HG03159 (cell line): ENCODE results near the gene TSC22D1.
"Not testable (repeated sequence)": the region's sequence is repeated elsewhere in the genome, so short reads cannot be mapped to it uniquely, and the experiment has no call there.

Experiments used
- ATAC-seq: cut with Tn5 transposase; IDR thresholded peaks from one replicate; pipeline ENCODE4 v1.9.1; 2021; ENCODE audit warnings: mild to moderate bottlenecking, moderate library complexity; ENCODE audit not compliant: unreplicated experiment

TSC22D1 gene

DNA sequence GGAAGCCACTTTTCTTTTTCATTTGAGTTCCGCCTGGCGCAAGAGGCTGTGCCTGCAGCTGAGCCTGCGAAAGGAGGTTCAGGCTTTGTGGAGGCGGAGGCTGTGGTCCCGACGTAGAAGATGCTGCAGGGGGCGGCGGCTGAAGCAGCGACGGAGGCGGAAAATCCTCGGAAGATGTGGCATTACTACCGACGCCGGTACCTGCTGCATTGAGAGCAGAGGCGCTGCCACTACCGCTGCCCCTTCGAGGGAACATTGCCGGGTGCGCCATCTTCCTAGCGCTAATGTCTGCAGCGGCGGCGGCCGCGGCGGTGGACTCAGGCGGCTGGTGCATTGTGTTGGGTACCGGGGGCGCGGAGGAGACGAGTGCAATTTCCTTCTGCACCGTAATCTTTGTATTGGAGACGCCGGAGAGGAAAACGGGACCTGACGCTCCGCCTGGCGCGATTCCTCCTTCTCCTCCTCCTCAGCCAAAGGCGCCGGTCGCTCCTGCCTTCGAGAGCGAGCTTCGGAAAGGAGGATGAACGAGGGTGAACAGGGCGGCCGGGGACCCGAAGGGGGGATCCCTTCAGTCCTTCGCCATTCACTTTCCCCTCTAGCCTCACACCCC is at the start of gene TSC22D1:
TSC22D1 (minus strand) TSS at position 590 of the 610 bp plus-strand sequence; CDS start at position 334, 256 bp downstream.
- no peak for ATAC-seq

DNA sequence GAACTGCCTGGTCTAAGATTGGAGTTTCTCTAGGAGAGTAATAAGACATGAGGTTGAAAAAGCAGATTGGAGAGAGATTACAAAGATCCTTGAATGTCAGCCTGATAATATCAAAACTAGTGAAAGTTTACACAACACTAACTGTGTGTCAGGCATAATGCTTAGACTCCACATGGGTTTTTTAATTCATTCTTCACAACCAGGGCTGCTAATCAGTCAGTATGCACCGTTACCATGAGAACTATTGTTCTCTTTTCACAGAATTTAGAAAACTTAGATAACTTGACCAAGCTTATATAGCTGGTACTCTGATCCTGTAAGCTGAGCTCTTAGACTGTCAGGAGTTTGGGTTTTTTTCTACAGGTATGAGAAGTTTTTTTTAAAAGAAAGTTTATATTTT is 46.6 kb upstream of the TSC22D1 start:
- no peak for ATAC-seq

DNA sequence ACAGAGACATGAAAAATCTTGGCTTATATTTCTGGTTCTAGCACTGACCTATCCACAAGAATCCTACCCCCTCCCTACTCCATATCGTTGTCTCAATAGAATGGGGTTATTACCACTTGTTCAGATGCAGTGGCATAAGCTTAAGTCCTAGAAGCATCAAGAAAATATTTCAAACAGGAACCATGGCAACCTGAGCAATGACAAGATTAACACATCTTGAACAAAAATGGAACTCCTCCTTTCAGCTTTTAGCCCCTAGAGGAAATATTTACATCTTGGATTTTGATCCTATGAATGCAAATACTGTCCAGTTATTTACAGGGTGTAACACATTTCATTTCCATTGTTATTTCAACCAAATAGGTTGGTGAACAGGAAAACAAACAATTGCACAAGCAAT is 46.1 kb upstream of the TSC22D1 start:
- ATAC-seq: no peak

DNA sequence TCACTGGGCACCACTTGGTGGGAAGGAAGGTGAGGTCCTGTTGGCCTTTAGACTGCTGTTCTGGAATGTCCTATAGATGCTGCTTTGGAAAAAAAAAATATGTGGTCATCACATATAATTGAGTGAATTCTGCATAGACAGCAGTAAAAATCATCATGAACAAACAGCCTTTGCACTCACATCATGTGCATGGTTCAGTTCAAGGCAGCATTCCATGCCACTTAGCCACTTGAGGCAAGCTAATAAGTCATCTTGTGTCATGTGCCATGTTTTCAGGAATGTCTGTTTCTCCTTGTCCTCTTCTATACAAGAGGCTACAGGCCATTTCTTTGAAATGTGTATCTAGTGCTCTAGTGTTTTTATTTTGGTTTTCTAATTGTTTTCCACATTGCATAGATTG is 43.9 kb upstream of the TSC22D1 start:
- ATAC-seq: no peak

DNA sequence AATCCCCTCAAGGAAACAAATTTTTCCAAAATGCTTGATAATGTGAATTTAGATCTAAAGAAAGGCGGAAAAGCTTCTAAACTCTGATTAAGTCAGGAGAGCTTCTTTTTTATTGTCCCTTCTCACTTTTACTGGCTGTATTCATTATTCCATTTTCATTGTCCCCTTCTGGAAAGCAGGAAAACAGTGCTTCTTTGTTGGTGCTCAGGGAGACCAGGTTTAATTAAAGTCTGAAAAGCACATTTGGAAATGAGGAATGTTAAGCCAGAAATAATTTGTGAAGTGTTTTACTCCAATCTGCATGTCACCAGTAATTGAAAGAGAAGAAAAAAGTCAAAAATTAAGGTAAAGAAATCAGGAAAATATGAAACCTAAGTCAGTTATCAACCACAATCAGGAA is 43.5 kb upstream of the TSC22D1 start:
- no peak for ATAC-seq

DNA sequence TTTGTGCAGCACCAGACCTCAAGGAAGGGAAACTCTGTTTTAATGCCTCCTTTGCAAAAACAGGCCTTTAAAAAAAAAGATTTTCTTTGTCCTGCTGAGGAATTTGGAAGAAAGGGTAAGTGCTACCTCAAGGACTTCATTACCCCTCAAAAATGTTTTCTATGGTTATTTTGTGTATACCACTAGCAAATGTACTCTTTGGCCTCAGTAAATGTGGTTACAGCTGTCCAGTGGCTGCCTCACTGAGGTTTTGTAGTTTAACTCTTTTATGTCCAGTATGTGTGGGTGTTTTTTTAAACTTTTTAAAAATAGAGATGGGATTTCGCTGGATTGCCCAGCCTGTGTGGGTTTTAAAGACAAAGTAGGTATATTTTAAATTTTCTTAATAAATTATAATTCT is 42.2 kb upstream of the TSC22D1 start:
- ATAC-seq: no peak

DNA sequence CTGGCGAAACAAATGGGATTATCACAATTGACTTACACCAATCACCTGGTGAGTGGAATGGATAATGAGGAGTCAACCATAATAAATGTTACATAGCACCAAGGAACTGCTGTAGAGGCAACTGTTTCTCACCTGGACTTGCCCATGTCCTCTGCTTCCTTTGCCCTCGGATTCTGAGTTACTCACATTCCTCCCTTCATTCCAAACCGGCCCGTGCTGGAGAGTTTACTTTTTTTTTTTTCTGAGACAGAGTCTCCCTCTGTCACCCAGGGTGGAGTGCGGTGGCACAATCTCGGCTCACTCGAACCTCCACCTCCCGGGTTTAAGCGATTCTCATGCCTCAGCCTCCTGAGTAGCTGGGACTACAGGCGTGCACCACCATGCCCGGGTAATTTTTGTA is 41.5 kb upstream of the TSC22D1 start:
- no peak for ATAC-seq

DNA sequence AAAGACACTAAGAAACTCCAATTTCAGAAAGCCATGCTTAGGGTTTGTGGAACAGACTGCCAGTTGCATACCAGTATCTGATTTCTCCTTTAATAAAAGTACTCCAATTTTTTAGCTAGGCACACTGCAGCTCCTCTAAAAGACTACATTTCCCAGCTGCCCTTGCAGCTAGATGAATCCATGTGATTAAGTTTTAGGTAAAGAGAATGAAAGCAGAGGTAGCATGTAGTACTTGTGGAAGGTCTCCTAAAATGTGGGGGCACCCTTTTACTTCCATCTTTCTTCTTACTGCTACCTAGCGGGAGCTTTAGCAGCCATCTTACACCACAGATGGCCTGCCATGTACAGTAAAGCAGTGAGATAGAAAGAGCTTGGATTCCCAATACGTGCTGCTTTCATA is 33.0 kb upstream of the TSC22D1 start:
- no peak for ATAC-seq

DNA sequence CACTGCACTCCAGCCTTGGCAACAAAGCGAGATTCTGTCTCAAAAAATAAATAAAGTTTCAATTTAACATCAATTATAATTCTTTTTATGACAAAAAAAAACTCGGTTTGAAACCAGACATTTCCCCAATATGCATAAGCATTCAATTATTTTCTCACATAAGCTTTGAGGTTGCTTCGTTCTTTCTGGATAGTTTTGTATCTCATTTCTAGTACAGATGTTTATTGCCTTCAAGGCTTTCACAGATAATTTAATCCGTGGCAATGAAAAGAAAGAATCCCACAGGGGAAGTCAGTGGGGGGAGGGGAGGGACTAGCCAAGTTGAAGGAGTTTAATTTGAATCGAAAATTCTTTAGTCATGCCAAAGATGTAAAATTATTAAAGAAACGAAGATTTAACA is 29.6 kb upstream of the TSC22D1 start:
- ATAC-seq: no peak

DNA sequence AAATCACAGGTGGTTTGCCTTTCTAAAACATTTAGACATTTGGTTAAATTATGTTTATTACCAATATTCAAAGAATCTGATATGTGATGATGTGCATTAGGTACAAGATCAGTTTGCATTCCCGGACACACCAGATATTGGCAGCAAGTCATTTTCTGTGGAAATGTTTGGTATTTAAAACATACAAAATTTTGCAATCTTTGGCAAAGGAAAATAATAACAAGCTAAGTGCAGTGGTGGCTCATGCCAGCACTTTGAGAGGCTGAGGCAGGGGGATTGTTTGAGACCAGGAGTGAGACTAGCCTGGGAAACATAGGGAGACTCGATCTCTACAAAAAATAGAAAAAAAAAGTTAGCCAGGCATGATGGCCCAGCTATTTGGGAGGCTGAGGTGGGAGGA is 29.1 kb upstream of the TSC22D1 start:
- no peak for ATAC-seq

DNA sequence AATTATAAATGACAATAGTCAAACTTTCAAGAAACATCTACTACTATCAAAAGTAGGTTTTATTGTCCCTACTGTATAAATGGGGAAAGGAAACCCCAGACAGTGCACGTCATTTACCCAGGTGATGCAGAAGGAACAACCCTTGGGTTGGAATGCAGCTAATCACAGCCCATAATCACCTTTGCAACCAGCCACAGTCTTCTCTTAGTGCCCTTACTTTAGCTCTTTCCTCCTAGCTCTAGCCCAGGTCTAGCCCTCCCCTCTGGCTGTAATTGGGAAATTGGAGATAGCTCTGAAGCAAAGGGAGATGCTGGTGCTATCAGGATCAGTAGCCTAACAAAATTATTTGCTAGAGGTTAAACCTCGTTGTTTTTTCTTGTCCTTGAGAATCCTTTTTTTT is 25.5 kb upstream of the TSC22D1 start:
- ATAC-seq: no peak

DNA sequence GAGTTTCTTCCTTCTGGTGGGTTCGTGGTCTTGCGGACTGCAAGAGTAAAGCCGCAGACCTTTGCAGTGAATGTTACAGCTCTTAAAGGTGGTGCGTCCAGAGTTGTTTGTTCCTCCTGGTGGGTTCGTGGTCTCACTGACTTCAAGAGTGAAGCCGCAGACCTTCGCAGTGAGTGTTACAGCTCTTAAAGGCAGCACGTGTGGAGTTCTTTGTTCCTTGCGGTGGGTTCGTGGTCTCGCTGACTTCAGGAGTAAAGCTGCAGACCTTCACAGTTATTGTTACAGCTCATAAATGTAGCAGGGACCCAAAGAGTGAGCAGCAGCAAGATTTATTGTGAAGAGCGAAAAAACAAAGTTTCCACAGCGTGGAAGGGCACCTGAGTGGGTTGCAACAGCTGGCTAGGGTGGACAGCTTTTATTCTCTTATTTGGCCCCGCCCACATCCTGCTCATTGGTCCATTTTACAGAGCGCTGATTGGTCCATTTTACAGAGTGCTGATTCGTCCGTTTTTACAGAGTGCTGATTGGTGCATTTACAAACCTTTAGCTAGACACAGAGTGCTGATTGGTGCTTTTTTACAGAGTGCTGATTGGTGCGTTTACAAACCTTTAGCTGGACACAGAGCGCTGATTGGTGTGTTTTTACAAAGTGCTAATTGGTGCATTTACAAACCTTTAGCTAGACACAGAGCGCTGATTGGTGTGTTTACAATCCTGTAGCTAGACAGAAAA is 17.9 kb upstream of the TSC22D1 start:
- ATAC-seq: not testable (repeated sequence)

DNA sequence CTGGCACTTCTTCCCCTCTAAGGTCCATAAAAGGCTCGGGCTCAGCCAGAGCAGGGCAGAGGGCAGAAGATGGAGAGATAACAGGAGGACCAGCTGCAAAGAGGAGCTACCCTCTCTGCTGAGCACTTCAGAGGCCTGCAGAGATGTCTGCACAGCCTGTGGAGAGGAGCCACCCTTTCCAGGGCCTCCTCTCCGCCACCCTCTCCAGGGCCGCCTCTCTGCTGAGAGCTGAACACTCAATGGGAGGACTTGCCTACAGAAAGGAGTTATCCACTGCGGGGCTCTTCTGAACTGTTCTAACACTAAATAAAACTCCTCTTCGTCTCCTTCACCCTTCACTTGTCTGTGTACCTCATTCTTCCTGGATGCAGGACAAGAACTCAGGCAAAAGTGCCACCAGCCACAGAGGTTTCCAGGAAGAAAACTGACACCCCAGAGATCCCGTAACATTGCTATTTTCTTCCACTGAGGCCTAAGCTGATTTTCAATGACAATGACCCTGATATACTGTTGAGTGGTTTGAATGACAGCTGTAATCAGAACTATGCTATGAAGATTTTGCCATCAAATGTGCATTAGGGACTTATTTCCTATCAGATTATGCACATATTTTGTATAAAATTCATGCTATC is 16.2 kb upstream of the TSC22D1 start:
- no peak for ATAC-seq

DNA sequence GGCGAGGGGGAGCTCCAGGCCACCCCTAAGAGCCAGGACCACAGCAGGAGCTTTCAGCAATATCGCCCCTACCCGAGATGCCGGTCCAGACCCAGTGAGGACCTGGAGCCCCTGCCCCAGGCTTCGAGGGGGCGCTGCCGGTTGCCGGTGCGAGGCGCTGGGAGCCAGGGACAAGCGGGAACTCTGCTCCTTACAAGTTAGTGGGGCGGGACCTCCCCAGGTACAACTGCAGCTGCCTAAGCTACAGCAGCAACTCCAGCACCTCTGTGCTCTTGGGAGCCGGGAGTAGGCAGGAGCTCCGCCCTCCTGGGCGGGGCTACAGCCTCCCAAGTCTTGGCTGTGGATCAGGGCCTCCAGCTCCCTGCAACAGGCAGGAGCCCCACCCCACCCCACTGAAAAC is 15.2 kb upstream of the TSC22D1 start:
- no peak for ATAC-seq

DNA sequence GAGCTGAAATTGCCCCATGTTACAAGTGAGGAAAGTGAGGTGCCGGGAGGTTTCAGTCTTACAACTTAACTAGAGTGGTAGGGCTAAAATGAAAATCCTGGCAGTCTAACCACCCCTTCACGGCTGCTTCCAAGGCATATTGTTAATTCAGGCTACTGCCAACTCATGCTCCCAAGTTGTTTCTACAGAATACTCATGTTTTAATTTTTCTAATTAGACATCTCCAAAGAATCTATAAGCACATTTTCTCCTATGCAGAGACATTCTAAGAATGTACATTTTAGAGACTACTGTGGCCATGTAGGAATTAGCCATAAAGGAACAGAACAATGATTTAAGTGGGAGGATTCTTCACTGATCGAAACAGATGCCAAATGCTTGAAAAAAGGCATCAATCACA is 7.0 kb upstream of the TSC22D1 start:
- ATAC-seq: no peak

DNA sequence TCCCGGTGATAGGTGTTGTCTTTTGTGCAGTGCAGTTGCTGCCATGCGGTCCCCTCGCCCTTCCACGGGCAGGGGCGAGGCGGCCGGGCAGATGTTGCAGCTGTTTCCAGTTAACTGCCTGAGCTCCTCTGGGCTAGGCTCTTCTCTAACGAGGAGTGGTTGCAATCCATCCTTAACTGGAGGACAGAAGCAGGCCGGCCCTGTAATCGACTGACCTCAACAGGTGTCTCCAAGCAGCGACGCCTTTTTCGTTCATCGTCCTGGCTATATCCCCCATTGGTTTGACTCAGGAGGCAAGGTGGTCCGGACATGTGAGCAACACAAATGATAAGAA is 1.9 kb upstream of the TSC22D1 start:
- no peak for ATAC-seq

DNA sequence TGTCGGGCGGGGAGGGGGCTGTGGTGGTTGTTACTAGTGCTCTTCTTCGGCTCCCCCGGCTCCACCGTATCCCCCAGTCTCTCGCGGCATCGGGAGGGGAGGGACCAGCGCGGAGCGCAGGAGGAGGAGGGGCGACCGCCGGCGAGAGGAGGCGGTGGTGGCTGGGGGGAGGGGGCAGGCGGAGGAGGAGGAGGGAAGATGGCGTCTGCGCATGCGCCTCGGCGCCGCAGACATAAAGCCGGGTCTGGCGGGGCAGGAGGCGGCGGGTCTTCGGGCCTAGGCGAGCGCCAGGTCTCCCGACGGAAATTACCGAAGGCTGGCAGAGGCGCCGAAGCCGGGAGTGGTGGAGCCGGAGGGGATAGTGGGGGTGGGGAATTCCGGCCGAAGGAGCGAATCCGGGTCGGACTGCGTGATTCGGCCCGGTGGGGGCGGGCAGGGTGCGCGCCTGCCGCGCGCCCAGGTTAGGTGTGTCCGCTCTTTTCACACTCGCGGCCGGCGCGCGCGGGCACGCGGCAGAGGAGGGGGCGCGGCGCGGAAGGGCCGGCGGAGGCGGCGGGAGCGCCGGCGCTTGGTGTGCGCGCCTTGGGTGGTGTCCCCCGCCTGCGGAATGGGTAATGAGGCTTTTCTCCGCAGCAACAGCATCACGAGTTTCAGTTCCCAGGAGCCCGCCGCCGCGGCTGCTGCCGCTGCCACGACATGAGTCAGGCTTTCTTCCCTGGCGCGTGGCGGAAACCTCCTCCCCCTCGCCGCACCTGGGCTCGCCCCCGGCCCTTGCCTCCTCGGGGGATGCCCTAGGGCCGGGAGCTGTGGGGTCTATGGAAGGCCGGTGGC is 1.3 kb upstream of the TSC22D1 start:
- ATAC-seq: peak; percentile 57

DNA sequence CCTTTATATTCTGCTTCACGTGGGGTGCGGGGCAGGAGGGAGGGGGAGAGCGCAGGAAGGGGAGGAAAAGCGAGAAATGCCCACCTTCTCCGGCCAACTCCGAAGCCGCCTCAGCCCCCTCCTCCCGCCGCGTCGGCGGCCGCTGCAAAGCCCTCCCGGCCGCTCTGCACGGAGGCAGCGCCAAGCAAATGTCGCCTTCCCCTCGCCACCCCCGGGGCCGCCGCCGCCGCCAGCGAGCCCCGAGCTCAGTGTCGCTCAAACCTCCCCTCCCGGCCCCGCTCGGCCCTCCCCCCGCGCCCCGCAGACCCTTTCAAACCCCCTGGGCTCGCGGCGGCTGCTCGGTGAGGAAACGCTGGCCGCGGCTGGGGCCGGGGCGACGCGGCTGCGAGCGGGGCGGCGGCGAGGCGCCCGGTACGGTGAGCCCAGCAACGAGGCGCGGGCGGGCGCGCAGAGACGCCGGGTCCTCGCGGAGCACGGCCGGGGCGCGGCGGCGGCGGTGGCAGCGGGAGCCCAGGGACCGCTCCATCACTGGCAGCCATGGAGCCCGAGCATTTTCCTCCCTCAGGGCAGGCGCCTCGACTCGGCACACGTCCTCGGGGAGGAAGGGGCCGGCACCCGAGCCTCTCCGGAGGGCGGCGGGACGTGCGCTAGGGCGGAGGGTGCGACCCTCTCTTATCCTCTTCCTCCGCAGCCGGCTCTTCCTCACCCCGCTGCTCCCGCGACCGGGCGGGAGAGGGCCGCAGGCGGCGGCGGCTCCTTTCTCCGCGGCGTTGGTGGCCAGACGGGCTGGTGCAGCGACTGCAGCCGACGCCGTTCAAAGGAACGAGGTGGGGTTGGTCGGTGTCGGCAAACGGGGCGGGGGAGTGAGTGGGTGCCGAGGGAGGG is 463 bp upstream of the TSC22D1 start:
- peak; percentile 34 for ATAC-seq

DNA sequence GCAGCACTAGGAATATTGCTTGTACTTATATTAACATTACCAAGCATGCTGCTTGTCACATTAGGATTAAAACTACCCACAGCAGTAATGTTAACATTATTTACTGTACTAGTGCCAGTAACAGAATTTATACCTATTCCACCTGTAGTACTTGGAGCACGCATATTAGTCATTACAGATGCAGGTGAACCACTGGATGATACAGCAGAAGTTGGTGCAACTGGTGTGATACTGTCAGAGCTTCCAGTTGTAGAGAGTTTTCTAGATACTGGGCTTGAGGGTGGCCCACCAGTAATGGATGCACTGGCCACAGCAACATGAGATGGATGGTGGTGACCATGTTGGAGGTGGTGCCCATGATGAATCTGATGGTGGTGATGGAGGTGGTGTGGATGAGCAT is 1.1 kb downstream of the TSC22D1 start:
- ATAC-seq: no peak

DNA sequence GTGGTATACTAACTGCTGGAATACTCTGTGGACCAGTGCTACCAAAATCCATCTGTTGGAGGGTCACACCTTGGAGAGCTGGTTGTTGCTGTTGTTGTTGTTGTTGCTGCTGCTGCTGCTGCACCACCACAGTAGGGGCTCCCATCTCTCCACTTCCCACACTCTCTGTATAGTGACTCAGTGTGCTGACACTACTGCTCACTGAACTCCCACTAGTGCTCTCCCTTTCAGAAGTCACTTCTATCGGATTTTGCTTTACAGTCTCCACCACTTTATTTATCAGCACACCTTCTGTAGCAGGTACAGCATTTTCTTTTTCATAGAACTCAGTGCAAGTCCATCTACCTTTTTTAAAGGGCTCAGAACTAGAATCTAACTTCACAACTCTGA is 1.7 kb downstream of the TSC22D1 start:
- ATAC-seq: no peak
